HG03064 (cell line): ENCODE results near the gene ERFL.
A peak's percentile ranks its signal among the peaks of the same experiment; 100 is the strongest.

Experiments used
- ATAC-seq: cut with Tn5 transposase; IDR thresholded peaks from one replicate; pipeline ENCODE4 v1.9.1; 2021; ENCODE audit warnings: low read depth; ENCODE audit not compliant: unreplicated experiment

The ERFL gene

DNA sequence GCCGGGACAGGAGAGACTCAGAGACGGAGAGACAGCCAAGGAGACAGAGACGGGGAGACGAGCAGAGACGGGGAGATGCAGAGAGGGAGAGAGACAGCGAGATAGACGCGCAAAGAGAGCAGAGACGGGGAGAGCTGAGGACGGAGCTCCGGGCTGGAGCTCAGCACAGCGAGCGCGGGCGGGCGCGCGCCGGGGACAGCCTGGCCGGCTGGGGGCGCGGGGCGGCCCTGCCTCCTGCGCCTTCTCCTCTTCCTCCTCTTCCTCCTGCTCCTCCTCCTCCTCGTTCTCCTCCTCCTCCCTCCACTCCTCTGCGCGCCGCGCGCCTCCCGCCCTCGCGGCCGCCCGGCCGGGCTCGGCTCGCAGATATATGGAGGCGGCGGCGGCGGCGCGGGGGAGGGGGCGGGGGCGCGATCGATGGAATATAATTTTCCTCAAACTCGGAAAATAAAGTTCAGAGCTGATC lies at the start of gene ERFL:
Gene ERFL (minus strand): TSS at position 229 of the 463 bp plus-strand sequence. CDS start 15,530 bp downstream, outside the sequence.
- ATAC-seq, result no peak

DNA sequence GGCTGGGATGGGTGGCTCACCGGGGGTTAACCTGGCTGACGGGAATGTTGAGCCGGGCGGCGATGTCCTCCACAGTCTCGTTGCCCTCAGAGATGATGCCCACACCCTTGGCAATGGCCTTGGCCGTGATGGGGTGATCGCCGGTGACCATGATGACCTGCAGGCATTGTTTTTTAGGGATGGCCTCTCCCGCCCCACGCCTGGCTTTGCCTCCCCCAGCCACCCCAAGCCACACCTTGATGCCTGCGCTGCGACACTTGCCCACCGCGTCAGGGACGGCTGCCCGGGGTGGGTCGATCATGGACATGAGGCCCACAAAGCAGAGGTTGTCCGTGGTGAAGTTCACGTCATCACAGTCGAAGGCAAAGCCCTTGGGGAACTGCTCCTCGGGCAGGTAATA lies 49.7 kb upstream of the ERFL start:
- ATAC-seq, result no peak

DNA sequence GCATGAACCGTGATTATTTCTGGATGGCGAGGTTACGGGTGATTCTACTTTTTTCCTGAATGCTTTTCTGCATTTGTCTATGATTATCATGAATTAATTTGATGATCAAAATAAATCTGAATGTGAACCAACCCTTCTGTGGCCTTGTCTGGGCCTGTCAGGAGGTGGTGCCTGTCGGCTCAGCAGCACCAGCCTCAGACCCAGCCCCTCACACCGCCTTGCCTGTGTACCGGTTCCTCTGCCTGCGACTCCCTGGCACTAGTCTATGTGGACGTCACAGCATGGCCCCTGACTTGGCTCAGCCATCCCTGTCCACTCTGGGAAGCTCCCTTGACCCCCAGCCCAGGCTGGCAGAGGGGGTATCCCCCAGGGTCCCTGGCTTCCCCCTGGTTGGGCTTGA lies 46.4 kb upstream of the ERFL start:
- no peak for ATAC-seq

GRCh38 chr19:41971363-41971762 lies 43.1 kb upstream of the ERFL start:
- ATAC-seq, result no peak

GRCh38 chr19:41969772-41970458 lies 41.7 kb upstream of the ERFL start:
- ATAC-seq, result no peak

DNA sequence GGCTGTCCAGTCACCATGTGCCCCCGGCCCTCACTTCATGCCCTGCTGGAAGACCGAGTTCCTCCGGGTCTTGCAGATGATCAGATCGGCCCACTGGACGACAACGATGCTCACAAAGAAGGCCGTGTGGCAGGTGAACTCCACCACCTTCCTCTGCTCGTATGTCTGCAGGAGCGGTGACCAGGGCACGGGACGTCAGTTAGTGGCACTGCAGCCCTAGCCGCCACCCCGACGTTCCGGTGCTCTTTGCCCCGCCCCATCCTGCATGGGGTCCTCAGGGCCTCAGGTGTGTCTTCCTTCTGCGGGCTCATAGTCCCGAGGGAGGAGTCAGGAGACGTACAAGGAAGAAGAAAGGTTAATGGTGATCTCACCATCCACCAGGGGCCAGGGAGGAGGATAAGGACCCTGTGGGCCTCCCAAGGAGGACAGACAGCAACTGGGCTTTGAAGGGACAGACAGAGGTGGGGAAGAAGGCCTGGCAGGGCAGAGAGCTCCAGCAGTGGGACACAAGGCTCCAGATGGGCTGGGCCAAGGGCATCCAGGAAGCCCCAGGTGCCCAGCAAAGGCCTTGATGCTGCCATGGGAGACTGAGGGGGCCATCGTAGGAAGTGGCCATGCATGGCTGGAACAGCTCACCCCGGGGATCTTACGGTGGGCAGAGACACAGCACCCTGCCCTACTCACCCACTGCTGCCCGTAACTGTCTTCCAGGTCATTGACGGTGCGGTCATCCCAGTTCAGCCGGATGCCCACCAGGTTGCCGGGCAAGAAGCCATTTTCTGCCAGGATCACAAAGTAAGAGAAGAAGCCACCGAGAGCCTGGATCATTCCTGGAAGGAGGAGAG lies 40.7 kb upstream of the ERFL start:
- ATAC-seq, result no peak

- ATAC-seq, result no peak
Measured at GRCh38 chr19:41967054-41967783, 39.0 kb upstream of the ERFL start.

DNA sequence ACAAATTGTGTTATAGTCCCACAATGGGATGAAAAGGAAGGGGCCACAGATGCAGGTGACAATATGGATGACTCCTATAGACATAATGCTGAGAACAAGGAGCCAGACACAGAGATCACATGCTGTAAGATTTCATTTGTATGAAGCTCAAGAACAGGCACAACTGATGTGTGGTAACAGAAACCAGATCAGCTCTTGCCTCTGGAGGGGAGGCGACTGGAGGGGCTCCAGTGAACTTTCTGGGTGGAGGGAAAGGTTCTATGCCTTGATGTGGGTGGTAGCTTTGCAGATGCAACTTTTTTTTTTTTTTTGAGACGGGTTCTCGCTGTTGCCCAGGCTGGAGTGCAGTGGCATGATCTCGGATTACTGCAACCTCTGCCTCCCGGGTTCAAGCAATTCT lies 36.9 kb upstream of the ERFL start:
- no peak for ATAC-seq

DNA sequence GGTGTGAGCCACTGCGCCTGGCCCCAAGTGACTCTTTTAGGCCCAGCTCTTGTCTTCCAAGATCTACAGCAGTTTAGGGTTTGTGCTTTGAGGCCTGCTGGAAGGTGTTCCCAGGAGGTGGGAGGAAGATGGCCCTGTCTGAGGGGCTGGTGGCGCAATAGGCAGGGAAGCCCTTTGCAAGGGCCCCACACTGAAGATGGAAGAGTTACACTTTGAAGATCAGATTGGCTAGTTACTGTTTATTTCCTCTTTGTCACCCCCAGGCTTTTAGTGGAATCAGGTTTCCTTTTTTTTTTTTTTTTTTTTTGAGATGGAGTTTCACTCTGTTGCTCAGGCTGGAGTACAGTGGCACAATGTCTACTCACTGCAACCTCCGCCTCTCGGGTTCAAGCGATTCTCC lies 32.7 kb upstream of the ERFL start:
- ATAC-seq, result no peak

- ATAC-seq, result peak; percentile 81
Measured at GRCh38 chr19:41959056-41960053, 31.1 kb upstream of the ERFL start, which contains the start of gene RABAC1. TSS of gene RABAC1 (minus strand) at chr19:41959321. CDS start at chr19:41959292, 29 bp downstream.

DNA sequence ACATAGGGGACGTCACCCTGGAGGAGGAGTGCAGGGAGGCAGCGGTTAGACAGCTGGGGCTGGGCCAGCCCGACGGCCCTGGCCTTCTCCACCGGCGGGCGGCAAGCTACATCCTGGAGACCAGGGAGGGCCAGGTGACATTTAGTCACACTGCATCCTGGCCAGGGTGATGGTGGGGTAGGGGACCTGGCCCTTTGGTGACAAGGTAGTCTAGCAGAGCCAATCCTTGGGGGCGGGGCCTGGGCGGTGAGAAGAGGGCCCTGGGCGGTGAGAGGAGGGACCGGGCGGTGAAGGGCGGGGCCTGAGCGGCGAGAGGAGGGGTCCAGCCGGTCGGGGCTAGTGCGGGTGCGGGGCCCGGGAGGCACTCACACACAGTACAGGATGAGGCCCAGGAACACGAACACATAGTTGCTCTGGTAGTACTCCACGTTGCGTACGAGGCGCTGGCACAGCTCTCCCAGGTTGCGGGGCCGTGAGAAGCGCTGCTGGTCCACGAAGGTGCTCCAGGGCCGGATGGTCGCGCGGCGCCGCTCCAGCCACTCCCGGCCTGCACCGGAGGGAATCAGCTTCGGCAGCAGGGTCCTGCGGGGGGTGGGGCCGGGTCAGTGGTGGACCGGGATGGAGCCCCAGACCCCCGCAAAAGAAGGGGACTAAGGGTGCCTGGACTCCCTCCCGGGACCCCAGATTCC lies 30.3 kb upstream of the ERFL start:
- peak; percentile 38 for ATAC-seq

GRCh38 chr19:41957838-41958366 lies 29.7 kb upstream of the ERFL start:
- no peak for ATAC-seq

GRCh38 chr19:41957161-41957837 lies 29.1 kb upstream of the ERFL start:
- ATAC-seq, result no peak

DNA sequence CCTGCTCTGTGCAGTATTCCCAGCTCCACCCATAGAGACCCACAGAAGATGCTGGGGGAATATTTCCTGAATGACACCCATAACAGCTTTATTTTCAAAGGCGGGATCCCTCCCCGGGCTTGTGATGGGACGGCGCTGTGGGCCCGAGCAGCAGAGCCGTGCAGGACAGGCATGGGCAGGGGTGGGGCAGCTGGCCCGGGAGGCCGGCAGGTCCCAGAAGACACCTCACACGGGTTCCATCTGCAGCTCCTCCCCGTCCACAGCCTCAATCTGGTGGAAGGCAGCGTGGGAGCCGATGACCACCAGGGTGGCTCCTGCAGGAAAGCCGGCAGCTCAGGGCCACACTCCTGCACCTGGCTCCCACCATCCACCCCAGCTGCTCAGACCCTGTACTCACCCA lies 28.4 kb upstream of the ERFL start:
- no peak for ATAC-seq

DNA sequence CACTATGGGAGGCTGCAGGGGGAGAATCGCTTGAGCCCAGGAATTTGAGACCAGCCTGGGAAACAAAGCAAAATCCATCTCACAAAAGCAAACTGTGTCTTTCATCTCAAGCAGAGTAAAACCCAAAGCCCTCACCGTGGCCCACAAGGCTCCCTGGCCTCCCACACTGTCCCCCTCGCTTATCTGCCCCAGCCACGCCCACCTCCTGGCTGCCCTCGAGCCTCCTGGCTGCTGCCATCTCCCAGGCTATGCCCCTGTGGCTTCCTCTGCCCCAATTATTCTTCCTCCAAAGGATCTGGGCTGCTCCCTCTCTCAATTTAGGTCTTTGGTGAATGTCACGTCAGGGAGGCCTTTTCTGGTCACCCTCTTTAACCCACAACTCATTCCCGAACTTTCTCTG lies 27.3 kb upstream of the ERFL start:
- no peak for ATAC-seq

- ATAC-seq, result no peak
Measured at GRCh38 chr19:41951686-41952172, 23.5 kb upstream of the ERFL start.

DNA sequence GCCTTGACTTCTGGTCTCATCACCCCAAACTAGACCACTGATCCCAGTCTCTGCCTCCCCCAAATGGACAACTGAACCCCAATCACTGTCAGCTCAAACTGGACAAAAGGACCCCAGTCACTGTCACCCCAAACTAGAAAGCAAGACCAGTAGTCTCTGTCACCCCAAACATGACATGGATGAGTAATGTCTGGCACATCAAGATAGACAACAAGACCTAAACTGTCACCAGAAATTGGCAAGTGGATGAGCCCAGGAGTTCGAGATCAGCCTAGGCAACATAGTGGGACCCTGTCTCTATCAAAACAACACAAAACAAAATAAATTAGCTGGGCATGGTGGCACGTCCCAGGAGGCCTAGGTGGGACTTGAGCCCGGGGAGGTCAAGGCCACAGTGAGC lies 18.8 kb upstream of the ERFL start:
- ATAC-seq, result no peak

GRCh38 chr19:41945135-41945766 lies 17.0 kb upstream of the ERFL start:
- ATAC-seq, result peak; percentile 62
